ENCODE results near the gene PRR11.
"Not testable (repeated sequence)": the region's sequence is repeated elsewhere in the genome, so short reads cannot be mapped to it uniquely, and the experiment has no call there.

PRR11 gene

GRCh38 chr17:59152925-59153324 is 2.6 kb upstream of the PRR11 start:
- no peak for DNase-seq (ENCODE audit: low read depth)

DNA sequence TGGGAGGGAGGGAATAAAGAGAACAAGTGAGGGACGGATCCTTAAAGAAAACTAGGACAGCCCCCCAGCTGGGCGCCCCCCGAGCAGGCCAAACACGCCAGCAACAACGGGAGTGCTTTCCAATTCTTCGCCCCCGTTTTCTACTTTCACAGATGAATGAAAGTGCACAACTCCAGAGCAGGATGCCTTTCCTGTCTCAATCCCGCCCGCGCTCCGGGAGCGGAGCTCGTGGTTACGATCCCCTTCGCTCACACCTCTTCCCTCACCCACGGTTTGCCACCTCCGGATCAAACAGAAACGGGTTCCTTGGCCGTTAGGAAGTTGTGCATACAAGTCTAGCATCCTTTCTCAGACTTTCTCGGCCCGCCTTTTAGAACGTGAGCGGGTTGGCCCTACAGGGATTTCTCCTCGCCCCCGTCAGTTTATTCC is 1.2 kb upstream of the PRR11 start:
- DNase-seq (ENCODE audit: low read depth): no peak

DNA sequence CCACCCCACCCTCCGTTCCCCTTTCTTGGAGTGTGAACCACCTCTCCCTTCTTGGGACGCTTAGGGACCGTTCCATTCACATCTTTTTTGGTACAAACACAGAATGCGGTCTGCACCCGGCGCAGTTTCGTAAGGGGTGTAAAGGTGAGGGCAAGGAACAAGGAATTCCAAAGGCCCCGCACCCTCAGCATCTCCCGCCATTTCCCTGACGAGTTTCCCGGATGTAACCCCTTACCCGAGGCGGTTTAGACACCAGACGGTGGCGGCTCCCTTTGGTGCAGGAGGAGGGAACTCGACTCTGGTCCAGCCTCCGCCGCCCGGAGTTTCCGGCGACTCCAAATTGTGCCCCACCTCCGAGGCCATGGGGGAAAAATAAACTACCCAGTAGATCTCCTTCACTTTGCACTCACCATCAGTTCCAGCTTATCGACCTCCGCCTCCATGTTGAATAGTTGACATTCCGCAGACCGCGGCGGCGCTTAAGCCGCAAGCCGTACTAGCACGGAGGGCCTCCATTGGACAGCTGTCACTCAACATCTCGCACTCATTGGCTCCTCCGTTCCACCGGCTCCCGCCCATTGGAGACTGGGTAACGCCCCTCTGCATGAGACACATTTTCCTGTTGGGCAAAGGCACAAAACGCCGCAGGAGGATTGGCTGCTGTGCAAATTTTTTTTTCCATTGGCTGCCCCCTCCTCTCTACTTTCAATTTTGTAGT is 666 bp upstream of the PRR11 start, which contains the start of gene SKA2:
Gene SKA2, minus strand, starts transcription at position 466 of the 718 bp plus-strand sequence. Its CDS starts 23 bp downstream, at position 443.
- peak; percentile 92 for DNase-seq (ENCODE audit: low read depth)

GRCh38 chr17:59160157-59161025 is 4.8 kb downstream of the PRR11 start:
- no peak for DNase-seq (ENCODE audit: low read depth)

GRCh38 chr17:59161477-59161876 is 5.9 kb downstream of the PRR11 start:
- DNase-seq (ENCODE audit: low read depth): no peak

DNA sequence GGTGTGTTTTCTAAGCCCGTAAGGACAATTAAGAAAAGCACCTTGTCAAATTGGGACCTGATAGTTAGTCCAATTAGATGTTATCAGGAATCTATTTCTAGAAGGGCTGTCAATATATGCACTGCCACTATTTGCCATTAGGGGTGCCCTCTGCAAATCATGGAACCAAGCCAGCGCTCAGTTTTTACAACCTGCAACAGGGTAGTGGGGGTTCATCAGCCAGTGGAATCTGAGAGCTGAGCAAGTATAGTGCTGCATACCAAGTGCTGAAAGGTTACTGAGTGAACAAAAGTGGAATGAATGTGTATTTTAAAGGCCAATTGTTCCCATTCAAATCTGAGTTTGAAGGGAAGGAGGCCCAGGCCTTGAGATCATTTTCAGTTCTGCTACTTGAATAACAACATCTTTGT is 10.4 kb downstream of the PRR11 start:
- no peak for DNase-seq (ENCODE audit: low read depth)

GRCh38 chr17:59167571-59168001 is 12.0 kb downstream of the PRR11 start:
- no peak for DNase-seq (ENCODE audit: low read depth)

- DNase-seq (ENCODE audit: low read depth): no peak
Measured at GRCh38 chr17:59172436-59173004, 17.0 kb downstream of the PRR11 start.

- DNase-seq (ENCODE audit: low read depth): no peak
Measured at GRCh38 chr17:59174671-59175070, 19.1 kb downstream of the PRR11 start.

GRCh38 chr17:59175076-59175475 is 19.5 kb downstream of the PRR11 start:
- DNase-seq (ENCODE audit: low read depth): no peak

- DNase-seq (ENCODE audit: low read depth): no peak
Measured at GRCh38 chr17:59178266-59178985, 22.9 kb downstream of the PRR11 start.

DNA sequence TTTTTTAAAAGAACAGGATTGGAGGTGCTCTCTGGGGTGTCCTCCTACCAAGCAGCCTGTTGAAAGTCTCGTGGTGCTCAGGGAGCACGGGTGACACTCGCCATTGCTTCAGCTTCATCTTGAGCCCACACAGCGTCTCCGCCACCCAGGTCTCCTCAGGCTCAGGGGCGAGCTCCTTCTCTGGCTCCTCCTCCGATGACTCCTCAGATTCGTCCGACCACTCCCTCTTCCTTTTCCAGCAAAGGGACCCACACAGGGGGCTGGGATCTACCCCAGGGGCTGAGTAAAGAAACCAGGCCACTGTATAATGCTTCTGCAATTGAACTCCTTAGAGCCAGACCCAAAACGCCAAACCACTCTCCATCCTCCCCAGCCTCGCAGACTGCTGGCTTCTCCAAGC is 24.1 kb downstream of the PRR11 start:
- DNase-seq (ENCODE audit: low read depth): not testable (repeated sequence)

- DNase-seq (ENCODE audit: low read depth): no peak
Measured at GRCh38 chr17:59180626-59181025, 25.1 kb downstream of the PRR11 start.

DNA sequence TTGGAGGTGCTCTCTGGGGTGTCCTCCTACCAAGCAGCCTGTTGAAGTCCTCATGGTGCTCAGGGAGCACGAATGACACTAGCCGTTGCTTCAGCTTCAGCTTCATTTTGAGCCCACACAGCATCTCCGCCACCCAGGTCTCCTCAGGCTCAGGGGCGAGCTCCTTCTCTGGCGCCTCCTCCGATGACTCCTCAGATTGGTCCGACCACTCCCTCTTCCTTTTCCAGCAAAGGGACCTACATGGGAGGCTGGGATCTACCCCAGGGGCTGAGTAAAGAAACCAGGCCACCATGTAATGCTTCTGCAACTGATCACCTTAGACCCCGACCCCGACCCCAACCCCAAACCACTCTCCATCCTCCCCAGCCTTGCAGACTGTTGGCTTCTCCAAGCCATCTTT is 25.9 kb downstream of the PRR11 start:
- DNase-seq (ENCODE audit: low read depth): no peak

GRCh38 chr17:59185997-59186396 is 30.5 kb downstream of the PRR11 start:
- no peak for DNase-seq (ENCODE audit: low read depth)

GRCh38 chr17:59186850-59187249 is 31.3 kb downstream of the PRR11 start:
- DNase-seq (ENCODE audit: low read depth): no peak

- DNase-seq (ENCODE audit: low read depth): no peak
Measured at GRCh38 chr17:59190806-59191205, 35.3 kb downstream of the PRR11 start.

DNA sequence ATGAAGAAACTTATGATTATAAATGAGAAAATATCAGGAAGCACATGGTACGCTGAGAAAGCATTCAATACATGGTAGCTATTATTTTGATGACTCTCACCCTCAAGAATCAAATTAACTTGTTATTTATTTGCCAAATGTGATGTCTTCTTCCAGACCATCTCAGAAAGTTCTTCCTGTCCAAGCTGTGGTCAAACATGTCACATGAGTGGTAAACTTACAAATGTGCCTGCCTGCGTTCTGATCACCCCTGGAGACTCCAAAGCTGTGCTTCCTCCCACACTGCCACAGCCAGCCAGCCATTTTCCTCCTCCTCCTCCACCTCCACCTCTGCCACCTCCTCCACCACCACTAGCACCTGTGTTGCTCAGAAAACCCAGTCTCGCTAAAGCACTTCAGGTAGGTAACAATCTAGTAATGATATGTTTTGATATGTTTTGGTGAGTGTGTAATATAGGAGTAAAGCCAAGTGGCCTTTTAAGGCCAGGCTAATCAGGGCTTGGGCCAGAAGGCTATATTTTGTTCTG is 37.9 kb downstream of the PRR11 start:
- DNase-seq (ENCODE audit: low read depth): no peak

DNA sequence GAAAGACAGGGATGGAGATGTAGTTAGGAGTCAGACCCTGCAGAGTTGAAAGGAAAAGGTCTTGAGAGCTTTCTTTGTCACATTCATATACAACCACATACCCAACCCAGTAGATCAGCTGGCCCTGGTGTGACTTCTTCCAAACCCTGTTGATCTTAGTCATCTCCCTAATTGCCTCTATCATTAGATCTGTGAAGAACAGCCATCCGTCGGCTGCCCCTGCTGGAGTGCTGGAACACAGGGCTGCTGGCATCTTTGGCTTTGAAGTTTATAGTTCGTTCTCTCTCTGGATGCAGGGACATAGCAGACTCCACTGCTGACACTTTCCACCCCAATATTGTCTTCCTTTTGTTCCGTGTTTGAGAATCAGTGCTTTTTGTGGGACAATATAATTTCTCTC is 43.9 kb downstream of the PRR11 start:
- DNase-seq (ENCODE audit: low read depth): no peak

DNA sequence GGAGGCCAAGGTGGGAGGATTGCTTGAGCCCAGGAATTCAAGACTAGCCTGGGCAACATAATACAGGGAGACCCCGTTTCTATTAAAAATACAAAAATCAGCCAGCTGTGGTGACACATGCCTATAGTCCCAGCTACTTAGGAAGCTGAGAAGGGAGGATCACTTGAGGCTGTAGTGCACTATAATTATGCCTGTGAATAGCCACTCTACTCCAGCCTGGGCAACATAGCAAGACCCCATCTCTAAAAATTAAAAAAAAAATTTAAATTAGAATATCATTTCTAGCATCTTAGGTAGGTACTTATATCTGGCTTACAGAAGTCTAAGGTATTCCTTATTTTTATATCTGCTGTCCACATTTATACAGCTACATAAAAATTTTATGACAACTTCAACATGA is 46.8 kb downstream of the PRR11 start:
- no peak for DNase-seq (ENCODE audit: low read depth)

DNA sequence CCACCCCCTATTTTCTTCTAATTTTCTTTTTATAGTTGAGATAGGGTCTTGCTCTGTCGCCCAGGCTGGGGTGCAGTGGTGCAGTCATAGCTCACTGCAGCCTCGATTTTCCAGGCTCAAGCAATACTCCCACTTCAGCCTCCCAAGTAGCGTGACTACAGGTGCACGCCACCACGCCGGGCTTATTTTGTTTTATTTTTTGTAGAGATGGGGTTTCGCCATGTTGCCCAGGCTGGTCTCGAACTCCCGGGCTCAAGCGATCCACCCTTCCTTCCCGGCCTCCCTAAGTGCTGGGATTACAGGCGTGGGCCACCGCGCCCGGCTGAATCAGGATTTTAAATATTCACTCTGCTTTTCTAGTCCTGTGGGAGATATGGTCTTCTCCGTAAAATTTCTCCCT is 63.8 kb downstream of the PRR11 start:
- DNase-seq (ENCODE audit: low read depth): no peak

GRCh38 chr17:59219992-59220327 is 64.4 kb downstream of the PRR11 start:
- no peak for DNase-seq (ENCODE audit: low read depth)

Measured in stimulated activated CD8-positive, alpha-beta memory T cell treated with anti-CD3 and anti-CD28 coated beads, Interleukin-7, amount 100 ng/mL, for 24 hours (primary cell).